HG03045 (cell line): ENCODE data around the gene SYF2.
"Not testable (repeated sequence)": the region's sequence is repeated elsewhere in the genome, so short reads cannot be mapped to it uniquely, and the experiment has no call there.

Experiments
- ATAC-seq: cut with Tn5 transposase; IDR thresholded peaks from one replicate; pipeline ENCODE4 v1.9.1; 2021; ENCODE audit warnings: mild to moderate bottlenecking, moderate library complexity; ENCODE audit not compliant: unreplicated experiment

The SYF2 gene

GRCh38 chr1:25247024-25247828 is 14.9 kb upstream of the SYF2 start, which contains the start of gene RSRP1:
Gene RSRP1, minus strand, starts transcription at chr1:25247454. Its CDS starts 491 bp downstream, at chr1:25246963.
- peak; percentile 86 for ATAC-seq

- ATAC-seq: peak; percentile 14
Measured at GRCh38 chr1:25246600-25247023, 14.3 kb upstream of the SYF2 start.

- ATAC-seq: no peak
Measured at GRCh38 chr1:25245809-25246599, 13.7 kb upstream of the SYF2 start.

GRCh38 chr1:25245393-25245792 is 13.1 kb upstream of the SYF2 start:
- no peak for ATAC-seq

- ATAC-seq: no peak
Measured at GRCh38 chr1:25243907-25244306, 11.6 kb upstream of the SYF2 start.

GRCh38 chr1:25239681-25240541 is 7.6 kb upstream of the SYF2 start:
- ATAC-seq: peak; percentile 69

GRCh38 chr1:25238046-25238445 is 5.7 kb upstream of the SYF2 start:
- ATAC-seq: no peak

GRCh38 chr1:25236261-25236660 is 4.0 kb upstream of the SYF2 start:
- ATAC-seq: not testable (repeated sequence)

- not testable (repeated sequence) for ATAC-seq
Measured at GRCh38 chr1:25235411-25235810, 3.1 kb upstream of the SYF2 start.

- peak; percentile 65 for ATAC-seq
Measured at GRCh38 chr1:25232866-25233784, 823 bp upstream of the SYF2 start.

- ATAC-seq: no peak
Measured at GRCh38 chr1:25223471-25223870, 8.8 kb downstream of the SYF2 start.

GRCh38 chr1:25222606-25223005 is 9.7 kb downstream of the SYF2 start:
- no peak for ATAC-seq

GRCh38 chr1:25220666-25221065 is 11.6 kb downstream of the SYF2 start:
- ATAC-seq: no peak

- no peak for ATAC-seq
Measured at GRCh38 chr1:25219661-25220251, 12.5 kb downstream of the SYF2 start.

GRCh38 chr1:25217598-25218232 is 14.6 kb downstream of the SYF2 start:
- no peak for ATAC-seq

GRCh38 chr1:25217015-25217414 is 15.3 kb downstream of the SYF2 start:
- ATAC-seq: no peak

GRCh38 chr1:25216123-25216522 is 16.2 kb downstream of the SYF2 start:
- ATAC-seq: no peak

- no peak for ATAC-seq
Measured at GRCh38 chr1:25212725-25213124, 19.6 kb downstream of the SYF2 start.

GRCh38 chr1:25210728-25211127 is 21.6 kb downstream of the SYF2 start:
- ATAC-seq: no peak
